ENCODE results near the gene SLC16A10. TPM values are rescaled to one million over a fixed set of nuclear protein-coding genes. Genes with fewer than 3 reads are reported as not detected.

SLC16A10 gene
- 10 to 100 TPM in 5 of 6 donors, 1 to 10 TPM in 1; 8.7 to 94.4 (median 18.9) TPM for total RNA-seq

- no peaks in the 10 kb centered on the region for H3K36me3 ChIP-seq
- DNase-seq (peak; percentile 84 to 96), ATAC-seq (ENCODE audit: low FRiP score in 2 of 2) (peak; percentile 79 to 90)
- 2 to 6% methylated on average over 10 to 39 of the region's 86 CpGs for WGBS, 2 donors
- TF ChIP-seq CTCF (IDR thresholded peaks at IDR 0.05): peak in 2 of 6 experiments; percentile 12 to 17
- TF ChIP-seq POLR2AphosphoS5 (IDR thresholded peaks at IDR 0.05): peak in 1 of 2 donors; percentile 70
- TF ChIP-seq POLR2A (IDR thresholded peaks at IDR 0.05): peak in 3 of 4 donors; percentile 52 to 96 (median 68)
- no peak for TF ChIP-seq EP300 (IDR thresholded peaks at IDR 0.05)
- peak within 1 kb of the TSS; percentile 42 to 82 (median 74) for H3K4me3 ChIP-seq
- H3K9me3 ChIP-seq: no peaks in the 10 kb centered on the region
- H3K4me1 ChIP-seq: peaks cover 9 to 21% (median 19%) of the 10 kb centered on the region in 4 donors
- H3K27me3 ChIP-seq: peaks cover 0 to 11% (median 0%) of the 10 kb centered on the region in 4 donors
- H3K27ac ChIP-seq: peak within 1 kb of the TSS in 3 of 4 donors; percentile 15 to 86 (median 69)
Observed at GRCh38 chr6:111087106-111087835, at the start of gene SLC16A10. Gene SLC16A10 (plus strand): TSS chr6:111087503. CDS start chr6:111087753, 250 bp downstream.

GRCh38 chr6:111038534-111039252, 48.6 kb upstream of the SLC16A10 start:
- Histone ChIP-seq H3K4me3 (no peak overlapping the region), H3K36me3 (no peaks in the 10 kb centered on the region), H3K27me3 (no peaks in the 10 kb centered on the region), H3K27ac (no peak overlapping the region), H3K9me3 (no peaks in the 10 kb centered on the region), H3K4me1 (no peaks in the 10 kb centered on the region)
- no peak for DNase-seq
- TF ChIP-seq CTCF (IDR thresholded peaks at IDR 0.05): no peak
- no peak for TF ChIP-seq POLR2A (IDR thresholded peaks at IDR 0.05)
- no peak for TF ChIP-seq POLR2AphosphoS5 (IDR thresholded peaks at IDR 0.05)
- no peak for TF ChIP-seq EP300 (IDR thresholded peaks at IDR 0.05)
- 86 to 87% methylated on average over 6 of the region's 6 CpGs for WGBS, 2 donors
- no peak for ATAC-seq (ENCODE audit: low FRiP score in 2 of 2)

- Histone ChIP-seq H3K4me1 (no peaks in the 10 kb centered on the region), H3K27ac (no peak overlapping the region), H3K27me3 (no peaks in the 10 kb centered on the region), H3K9me3 (no peaks in the 10 kb centered on the region), H3K4me3 (no peak overlapping the region), H3K36me3 (no peaks in the 10 kb centered on the region)
- WGBS, 2 donors: 89 to 97% methylated on average over 4 of the region's 4 CpGs
- TF ChIP-seq CTCF (IDR thresholded peaks at IDR 0.05) (no peak), EP300 (IDR thresholded peaks at IDR 0.05) (no peak), POLR2A (IDR thresholded peaks at IDR 0.05) (no peak), POLR2AphosphoS5 (IDR thresholded peaks at IDR 0.05) (no peak)
- ATAC-seq (ENCODE audit: low FRiP score in 2 of 2): no peak
- no peak for DNase-seq
Observed at GRCh38 chr6:111041917-111042316, 45.4 kb upstream of the SLC16A10 start.

- no peaks in the 10 kb centered on the region for H3K4me1 ChIP-seq
- no peaks in the 10 kb centered on the region for H3K36me3 ChIP-seq
- DNase-seq (no peak), ATAC-seq (ENCODE audit: low FRiP score in 2 of 2) (no peak)
- no peak overlapping the region for H3K27ac ChIP-seq
- WGBS, 2 donors: 87 to 93% methylated on average over 4 to 8 of the region's 8 CpGs
- no peak overlapping the region for H3K4me3 ChIP-seq
- H3K9me3 ChIP-seq: no peaks in the 10 kb centered on the region
- H3K27me3 ChIP-seq: no peaks in the 10 kb centered on the region
- TF ChIP-seq EP300 (IDR thresholded peaks at IDR 0.05): no peak
- TF ChIP-seq POLR2A (IDR thresholded peaks at IDR 0.05): no peak
- no peak for TF ChIP-seq CTCF (IDR thresholded peaks at IDR 0.05)
- no peak for TF ChIP-seq POLR2AphosphoS5 (IDR thresholded peaks at IDR 0.05)
Observed at GRCh38 chr6:111047244-111047643, 40.1 kb upstream of the SLC16A10 start.

Measured in upper lobe of left lung (tissue), 6 donors.